Upper lobe of left lung (tissue), 4 donors: ENCODE data around the gene PPP1R15B.

Experiments
- EP300 ChIP-seq, 4 donors: sonication (generic); formaldehyde crosslinking; IDR thresholded peaks; one replicate each; pipeline ENCODE4 v1.5.1; 2017; ENCODE audit warnings: antibody characterized with exemption in 4 of 4, control low read depth in 2 of 4
- POLR2A ChIP-seq, 4 donors: fragments of 450-650 bp; IDR thresholded peaks; one replicate each; pipeline ENCODE4 v1.5.1; 2016 to 2017; ENCODE audit warnings: antibody characterized with exemption in 4 of 4, mild to moderate bottlenecking in 2 of 4
- TF ChIP-seq, protein P1 (sequence below), 6 experiments: fragments of 450-650 bp in 4 of 6; fragments of 200-600 bp in 2 of 6; sonication (generic) in 2 of 6; IDR thresholded peaks; one replicate each; pipeline ENCODE4 v1.5.1; 2016 to 2019; ENCODE audit warnings: antibody characterized with exemption in 6 of 6

DNA sequence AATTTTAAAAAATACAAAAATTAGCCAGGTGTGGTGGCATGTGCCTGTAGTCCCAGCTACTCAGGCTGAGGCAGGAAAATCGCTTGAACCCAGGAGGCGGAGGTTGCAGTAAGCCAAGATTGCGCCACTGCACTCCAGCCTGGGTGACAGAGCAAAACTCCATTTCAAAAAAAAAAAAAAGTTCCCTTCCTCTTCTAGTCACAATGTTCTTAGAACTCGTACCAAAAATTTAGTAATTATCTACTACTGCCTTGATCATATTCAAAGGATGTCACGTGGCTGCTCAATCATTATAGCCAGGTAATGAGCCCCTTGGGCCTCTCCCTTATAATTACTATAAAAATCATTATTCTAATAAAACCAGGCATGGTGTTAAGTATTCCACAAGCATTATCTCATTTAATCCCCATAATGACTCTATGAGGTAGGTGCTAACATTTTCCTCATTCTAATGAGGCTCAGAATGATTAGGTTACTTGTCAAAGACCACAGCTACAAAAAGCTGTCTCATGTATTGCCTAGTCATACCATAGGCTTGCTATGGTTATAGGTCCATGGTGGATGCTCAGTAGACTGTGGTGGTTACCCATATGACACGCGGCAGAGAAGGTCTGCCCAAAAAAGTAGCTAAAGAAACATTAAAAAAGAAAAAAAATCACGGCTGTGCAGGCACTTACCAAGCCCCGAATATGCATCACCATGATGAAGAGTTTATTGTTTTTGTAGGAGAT is 15.5 kb upstream of the PPP1R15B start:
- TF ChIP-seq, protein P1, sequence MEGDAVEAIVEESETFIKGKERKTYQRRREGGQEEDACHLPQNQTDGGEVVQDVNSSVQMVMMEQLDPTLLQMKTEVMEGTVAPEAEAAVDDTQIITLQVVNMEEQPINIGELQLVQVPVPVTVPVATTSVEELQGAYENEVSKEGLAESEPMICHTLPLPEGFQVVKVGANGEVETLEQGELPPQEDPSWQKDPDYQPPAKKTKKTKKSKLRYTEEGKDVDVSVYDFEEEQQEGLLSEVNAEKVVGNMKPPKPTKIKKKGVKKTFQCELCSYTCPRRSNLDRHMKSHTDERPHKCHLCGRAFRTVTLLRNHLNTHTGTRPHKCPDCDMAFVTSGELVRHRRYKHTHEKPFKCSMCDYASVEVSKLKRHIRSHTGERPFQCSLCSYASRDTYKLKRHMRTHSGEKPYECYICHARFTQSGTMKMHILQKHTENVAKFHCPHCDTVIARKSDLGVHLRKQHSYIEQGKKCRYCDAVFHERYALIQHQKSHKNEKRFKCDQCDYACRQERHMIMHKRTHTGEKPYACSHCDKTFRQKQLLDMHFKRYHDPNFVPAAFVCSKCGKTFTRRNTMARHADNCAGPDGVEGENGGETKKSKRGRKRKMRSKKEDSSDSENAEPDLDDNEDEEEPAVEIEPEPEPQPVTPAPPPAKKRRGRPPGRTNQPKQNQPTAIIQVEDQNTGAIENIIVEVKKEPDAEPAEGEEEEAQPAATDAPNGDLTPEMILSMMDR (IDR thresholded peaks at IDR 0.05): no peak
- no peak for TF ChIP-seq POLR2A (IDR thresholded peaks at IDR 0.05)
- no peak for TF ChIP-seq EP300 (IDR thresholded peaks at IDR 0.05)
